A549 (cell line): Measurements from ENCODE around the gene IPO5.

Experiments used
- CTCF ChIP-seq: fragments of >200 bp; sonication (Bioruptor Twin); formaldehyde crosslinking; IDR thresholded peaks from 3 replicates; pipeline ENCODE4 v1.5.1; 2016
- FOSB ChIP-seq: fragments of 250-450 bp; sonication (Bioruptor Pico); IDR thresholded peaks from 2 replicates; pipeline ENCODE4 v1.5.0; 2020; ENCODE audit warnings: mild to moderate bottlenecking, moderate library complexity
- FOXS1 ChIP-seq: fragments of 250-450 bp; sonication (Bioruptor Pico); IDR thresholded peaks from 2 replicates; pipeline ENCODE4 v1.5.0; 2020; ENCODE audit warnings: mild to moderate bottlenecking, moderate library complexity
- ZFP36 ChIP-seq: fragments of 450-650 bp; IDR thresholded peaks from 2 replicates; pipeline ENCODE4 v1.6.1; 2014; ENCODE audit warnings: borderline replicate concordance; ENCODE audit not compliant: partially characterized antibody

DNA sequence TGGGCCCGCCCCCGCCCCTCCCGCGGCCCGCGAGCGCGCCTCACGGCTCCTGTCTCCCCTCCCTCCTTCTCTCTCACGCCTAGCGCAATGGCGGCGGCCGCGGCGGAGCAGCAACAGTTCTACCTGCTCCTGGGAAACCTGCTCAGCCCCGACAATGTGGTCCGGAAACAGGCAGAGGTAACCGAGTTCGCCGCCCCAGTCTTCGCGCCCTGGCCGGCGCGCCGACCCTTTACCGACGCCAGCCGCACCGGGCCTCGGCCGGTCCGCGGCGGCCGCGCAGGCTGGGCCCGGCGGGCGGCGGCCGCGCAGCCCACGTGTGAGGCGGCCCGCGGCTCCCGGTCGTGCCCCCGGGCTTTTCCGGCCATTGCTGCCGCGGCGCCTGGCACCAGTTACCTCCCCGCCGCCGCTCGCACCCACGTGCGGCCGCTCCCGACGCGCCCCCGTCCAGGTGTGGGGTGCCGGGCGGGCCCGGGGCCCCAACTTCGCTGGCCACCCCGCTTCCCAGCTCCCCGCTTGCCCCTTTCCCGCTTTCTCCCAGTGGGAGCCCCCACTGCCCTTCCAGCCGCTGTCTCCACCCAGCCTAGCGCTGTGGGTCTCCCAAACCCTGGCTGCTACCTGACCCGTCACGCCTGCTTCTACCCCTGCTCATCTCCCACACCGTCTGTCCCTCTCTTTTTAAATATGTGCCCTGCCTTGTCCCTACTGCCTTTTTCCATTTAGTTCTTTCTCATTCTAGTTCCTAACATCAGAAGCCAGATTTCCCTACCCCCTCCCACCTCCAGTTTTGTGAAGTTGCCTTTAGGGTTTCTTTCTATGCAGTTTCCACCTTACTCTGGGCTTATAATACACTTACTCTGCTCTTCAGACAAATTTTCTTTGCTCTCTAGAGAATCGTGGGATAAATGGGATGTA lies 23.4 kb downstream of the IPO5 start:
- TF ChIP-seq CTCF (no peak), FOSB (CRISPR knock-in tag) (no peak), FOXS1 (CRISPR knock-in tag) (no peak), ZFP36 (no peak)
